Gastrocnemius medialis (tissue), 4 donors: ENCODE results near the gene GRIFIN. TPM values are rescaled to one million over a fixed set of nuclear protein-coding genes. Genes with fewer than 3 reads are reported as not detected.

Experiments used
- ATAC-seq, 2 donors: fragments of 150-250 bp; one replicate each; pipeline ENCODE4 v1.9.1; 2016
- DNase-seq, 2 donors: peaks; one replicate each; pipeline ENCODE4 v3.0.0-alpha.2; 2019
- H3K27ac ChIP-seq, 4 donors: fragments of 200-600 bp; sonication (generic); 1 replicate in 1 of 4; 2 replicates in 3 of 4; pipeline ENCODE4 v1.5.1; 2016 to 2018; ENCODE audit warnings: mild to moderate bottlenecking in 2 of 4, moderate library complexity in 1 of 4
- H3K27me3 ChIP-seq, 3 donors: fragments of 200-600 bp; sonication (generic) in 2 of 3; 1 replicate in 1 of 3; 2 replicates in 2 of 3; pipeline versions ENCODE4 v1.5.1 to v1.6.0; 2016 to 2019; ENCODE audit warnings: mild to moderate bottlenecking in 1 of 3, moderate library complexity in 1 of 3
- H3K36me3 ChIP-seq, 2 donors: fragments of 200-600 bp; sonication (generic) in 1 of 2; one replicate each; pipeline ENCODE4 v1.5.1; 2017 to 2018
- H3K4me1 ChIP-seq, 2 donors: fragments of 200-600 bp; sonication (generic) in 1 of 2; one replicate each; pipeline ENCODE4 v1.5.1; 2016 to 2017; ENCODE audit warnings: mild to moderate bottlenecking in 2 of 2
- H3K4me3 ChIP-seq, 4 donors: fragments of 200-600 bp; sonication (generic) in 3 of 4; 1 replicate in 1 of 4; 2 replicates in 3 of 4; pipeline ENCODE4 v1.5.1; 2016 to 2019; ENCODE audit warnings: mild to moderate bottlenecking in 2 of 4
- H3K9me3 ChIP-seq, 3 donors: fragments of 200-600 bp; sonication (generic) in 2 of 3; 1 replicate in 1 of 3; 2 replicates in 2 of 3; pipeline ENCODE4 v1.5.1; 2016 to 2019
- CTCF ChIP-seq, 5 experiments: fragments of 450-650 bp in 3 of 5; fragments of 200-600 bp in 2 of 5; sonication (generic) in 2 of 5; IDR thresholded peaks in 4 of 5; conservative IDR thresholded peaks in 1 of 5; 1 replicate in 4 of 5; 2 replicates in 1 of 5; pipeline ENCODE4 v1.5.1; 2016 to 2019; ENCODE audit warnings: antibody characterized with exemption in 5 of 5, mild to moderate bottlenecking in 3 of 5, moderate library complexity in 3 of 5
- POLR2A ChIP-seq, 2 donors: fragments of 450-650 bp; IDR thresholded peaks; one replicate each; pipeline ENCODE4 v1.6.1; 2017; ENCODE audit warnings: antibody characterized with exemption in 2 of 2, mild to moderate bottlenecking in 2 of 2, moderate library complexity in 2 of 2
- in situ Hi-C, 4 donors: fragments of 200-750 bp; cut with MboI; loops; one replicate each; pipeline versions ENCODE4 v1.15.0 to v1.8.0; 2017; ENCODE audit warnings: low sequenced_read_pairs in 4 of 4
- intact Hi-C: fragments of 100-400 bp; cut with DNase I; formaldehyde crosslinking; loops from one replicate; pipeline ENCODE4 v1.15.1; 2023; ENCODE audit warnings: low total_unique reads
- total RNA-seq, 4 donors: library from RNA; depleted of rRNA; stranded (reverse); fragments of >200 nt; gene quantifications; one replicate each; pipeline versions ENCODE4 v1.1.0 to v1.2.3, GENCODE V29; 2016

Gene GRIFIN
- total RNA-seq, 4 donors from 2014 or later = not detected

- peaks cover 14 to 17% of the 10 kb centered on the region in 2 donors for H3K4me1 ChIP-seq
- H3K27me3 ChIP-seq = peaks cover 23 to 50% (median 35%) of the 10 kb centered on the region in 3 donors
- intact Hi-C loops (no loop called here), in situ Hi-C loops (no loop called here)
- no peak overlapping the region for H3K27ac ChIP-seq
- H3K4me3 ChIP-seq = no peak overlapping the region
- H3K36me3 ChIP-seq = no peaks in the 10 kb centered on the region
- no peak for ATAC-seq
- H3K9me3 ChIP-seq = no peaks in the 10 kb centered on the region
- no peak for DNase-seq
- TF ChIP-seq POLR2A (IDR thresholded peaks at IDR 0.05) (no peak), CTCF (IDR thresholded peaks at IDR 0.05 in 4 of 5, conservative IDR thresholded peaks at IDR 0.05 in 1 of 5) (no peak)
Observed at GRCh38 chr7:2483494-2483893, 7.3 kb upstream of the GRIFIN start.

GRCh38 chr7:2482725-2483451 lies 6.7 kb upstream of the GRIFIN start:
- DNase-seq (no peak), ATAC-seq (no peak)
- H3K4me3 ChIP-seq = no peak overlapping the region
- in situ Hi-C loops (no loop called here), intact Hi-C loops (no loop called here)
- peaks cover 17 to 18% of the 10 kb centered on the region in 2 donors for H3K4me1 ChIP-seq
- no peaks in the 10 kb centered on the region for H3K36me3 ChIP-seq
- H3K27ac ChIP-seq = no peak overlapping the region
- TF ChIP-seq POLR2A (IDR thresholded peaks at IDR 0.05) = no peak
- no peak for TF ChIP-seq CTCF (IDR thresholded peaks at IDR 0.05 in 4 of 5, conservative IDR thresholded peaks at IDR 0.05 in 1 of 5)
- no peaks in the 10 kb centered on the region for H3K9me3 ChIP-seq
- H3K27me3 ChIP-seq = peaks cover 29 to 50% (median 41%) of the 10 kb centered on the region in 3 donors

GRCh38 chr7:2481195-2481594 lies 5.0 kb upstream of the GRIFIN start:
- in situ Hi-C loops = no loop called here
- no peak overlapping the region for H3K4me3 ChIP-seq

GRCh38 chr7:2480070-2480408 lies 3.8 kb upstream of the GRIFIN start:
- DNase-seq (no peak), ATAC-seq (no peak)
- TF ChIP-seq POLR2A (IDR thresholded peaks at IDR 0.05) (no peak), CTCF (IDR thresholded peaks at IDR 0.05 in 4 of 5, conservative IDR thresholded peaks at IDR 0.05 in 1 of 5) (no peak)
- no peak overlapping the region for H3K4me3 ChIP-seq
- H3K27ac ChIP-seq = no peak overlapping the region
- in situ Hi-C loops = no loop called here
- intact Hi-C loops = no loop called here
- peaks cover 13 to 16% of the 10 kb centered on the region in 2 donors for H3K4me1 ChIP-seq
- no peaks in the 10 kb centered on the region for H3K9me3 ChIP-seq
- H3K27me3 ChIP-seq = peaks cover 32 to 60% (median 35%) of the 10 kb centered on the region in 3 donors
- H3K36me3 ChIP-seq = no peaks in the 10 kb centered on the region

More at GRCh38 chr7:2481195-2481594, 5.0 kb upstream of the GRIFIN start:
- Histone ChIP-seq H3K27ac (no peak overlapping the region), H3K4me1 (peaks cover 13 to 16% of the 10 kb centered on the region in 2 donors), H3K36me3 (no peaks in the 10 kb centered on the region), H3K27me3 (peaks cover 32 to 60% (median 35%) of the 10 kb centered on the region in 3 donors), H3K9me3 (no peaks in the 10 kb centered on the region)
- intact Hi-C loops = no loop called here
- TF ChIP-seq CTCF (IDR thresholded peaks at IDR 0.05 in 4 of 5, conservative IDR thresholded peaks at IDR 0.05 in 1 of 5) (no peak), POLR2A (IDR thresholded peaks at IDR 0.05) (no peak)
- no peak for DNase-seq
- ATAC-seq = no peak
